Erythroblast (primary cell): Measurements from ENCODE around the gene PCBP3.

Experiments
- GATA1 ChIP-seq: IDR thresholded peaks from 2 replicates; pipeline ENCODE4 v1.6.1; 2011; ENCODE audit warnings: low read depth, mild to moderate bottlenecking, control low read depth, low read length, moderate library complexity
- POLR2A ChIP-seq: IDR thresholded peaks from 2 replicates; pipeline ENCODE4 v1.6.1; 2011; ENCODE audit warnings: mild to moderate bottlenecking, low read length

- TF ChIP-seq POLR2A, result no peak
- no peak for TF ChIP-seq GATA1
Measured at GRCh38 chr21:45963232-45963570, 319.7 kb downstream of the PCBP3 start.
